ENCODE measurements around the gene CNOT8.

DNA sequence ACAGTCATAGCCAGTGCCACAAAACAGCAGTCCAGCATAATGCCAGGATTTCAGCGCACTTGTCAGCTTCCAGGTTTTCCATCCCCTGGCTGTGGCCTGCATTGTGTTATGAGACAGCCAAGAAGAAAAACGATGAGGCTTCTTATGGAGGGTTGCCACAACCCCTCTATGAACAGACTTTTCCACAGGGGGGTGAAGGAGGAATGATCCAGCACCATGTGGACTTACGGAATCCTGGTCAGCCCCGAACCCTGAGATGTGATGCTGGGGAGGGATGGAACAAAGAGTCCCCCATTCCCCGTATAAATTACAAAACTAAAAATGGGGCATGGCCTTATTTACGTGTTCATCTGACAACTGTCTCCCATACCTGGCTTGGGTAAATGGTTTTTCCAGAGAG, 40.6 kb upstream of the CNOT8 start:
- TF ChIP-seq EP300 (IDR thresholded peaks at IDR 0.05) (no peak), CTCF (IDR thresholded peaks at IDR 0.05) (no peak), POLR2A (IDR thresholded peaks at IDR 0.05) (no peak)
